Right lobe of liver (tissue), 4 donors: ENCODE data around the gene FAM20C.

Source experiments
- CTCF ChIP-seq, 4 donors: fragments of 200-600 bp in 3 of 4; fragments of 450-650 bp in 1 of 4; IDR thresholded peaks; one replicate each; pipeline versions ENCODE4 v1.5.1 to v1.8.0; 2016 to 2022; ENCODE audit warnings: antibody characterized with exemption in 4 of 4, mild to moderate bottlenecking in 2 of 4
- POLR2A ChIP-seq: fragments of 450-650 bp; IDR thresholded peaks from one replicate; pipeline ENCODE4 v1.6.1; 2017; ENCODE audit warnings: antibody characterized with exemption, mild to moderate bottlenecking
- donor health status: DM: no; HTN: no; CAD: no.
- donor health status: DM: no; HTN: no; CAD: no.
- donor health status: DM: no; HTN: yes; CAD: no.

DNA sequence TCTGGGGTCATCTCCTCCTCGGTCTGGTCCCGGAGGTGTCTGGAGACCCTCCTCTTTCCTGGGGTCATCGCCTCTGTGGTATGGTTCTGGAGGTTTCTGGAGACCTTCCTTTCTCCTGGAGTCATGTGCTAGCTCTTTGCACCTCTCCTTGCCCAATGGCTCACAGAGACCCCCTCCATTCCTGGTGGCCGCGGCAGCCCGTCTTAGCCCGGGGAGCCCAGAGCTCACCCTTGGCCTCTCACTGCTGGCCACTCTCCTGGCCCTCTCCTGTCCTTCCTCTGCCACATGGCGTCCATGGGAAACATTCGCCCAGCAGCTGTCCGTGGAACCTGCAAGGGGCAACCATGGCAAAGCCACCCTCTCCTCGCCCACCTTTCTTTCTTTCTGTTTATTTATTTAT, 77.3 kb downstream of the FAM20C start:
- TF ChIP-seq POLR2A, result no peak
- TF ChIP-seq CTCF (IDR thresholded peaks at IDR 0.05), result no peak
